NCI-H748 (cell line): ENCODE measurements around the gene CLK4.
"Not testable (repeated sequence)": the region's sequence is repeated elsewhere in the genome, so short reads cannot be mapped to it uniquely, and the experiment has no call there.

ENCODE experiments used
- DNase-seq: peaks from one replicate; lab custom pipeline; 2025; ENCODE audit not compliant: unreplicated experiment; lab: John Stamatoyannopoulos, UW

Gene CLK4

DNA sequence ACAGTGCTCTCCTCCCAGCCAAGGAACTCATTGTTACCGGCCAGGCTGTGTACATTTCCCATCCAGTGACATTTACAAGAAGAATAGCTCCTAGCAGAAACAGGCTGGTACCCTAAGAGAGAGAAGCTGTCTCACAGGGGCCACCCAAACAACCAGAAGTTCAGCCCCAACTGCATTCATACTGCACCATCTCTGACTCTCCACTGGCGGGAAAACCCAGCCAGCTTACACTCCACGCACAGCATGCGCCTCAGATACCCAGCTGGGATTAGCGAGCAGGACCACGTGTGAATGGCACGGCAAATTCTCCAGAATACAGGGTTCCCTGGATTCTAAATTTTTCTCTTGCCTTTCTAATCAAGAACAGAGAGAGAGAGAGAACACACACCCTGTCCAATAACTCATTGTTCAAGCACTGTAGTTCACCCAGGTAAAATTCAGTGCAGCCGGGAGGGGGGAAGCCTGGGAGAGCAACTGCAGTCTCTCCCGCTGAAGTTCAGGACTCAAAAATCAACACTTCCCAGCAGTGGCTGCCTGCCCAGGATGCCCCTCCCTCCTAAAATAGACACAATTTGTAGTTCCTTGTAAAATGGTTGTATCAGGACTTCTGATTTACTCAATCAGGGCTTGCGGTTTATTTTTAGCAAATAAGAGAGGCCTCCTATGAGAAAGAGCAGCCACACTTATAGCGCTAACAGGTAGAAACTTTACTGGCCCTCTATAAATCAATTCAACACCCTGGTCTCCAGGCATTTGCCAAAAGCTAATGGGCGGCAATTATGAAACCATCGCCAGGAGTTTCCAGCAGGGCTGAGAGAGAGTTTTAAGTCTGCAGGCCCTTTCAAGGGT lies 38.9 kb downstream of the CLK4 start:
- DNase-seq = peak; percentile 15

DNA sequence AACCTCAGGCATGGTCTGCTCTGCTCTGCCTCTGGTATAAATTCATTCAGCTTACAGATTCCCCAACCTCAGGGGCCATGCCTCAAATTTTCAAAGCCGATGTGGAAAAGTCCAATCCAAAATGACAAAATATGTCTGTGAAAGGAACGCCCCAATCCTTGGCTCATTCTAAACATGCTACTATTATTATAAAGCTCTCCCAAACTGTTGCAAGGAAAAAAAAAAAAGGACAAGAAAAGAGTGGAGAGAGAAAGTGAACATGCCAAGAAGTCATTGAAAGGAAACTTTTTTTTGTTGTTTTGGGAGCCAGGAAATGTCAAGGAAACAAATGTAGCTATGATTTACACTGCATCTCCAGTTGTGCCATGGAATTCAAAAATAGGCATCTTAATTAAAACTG lies 40.5 kb downstream of the CLK4 start:
- DNase-seq = no peak

- DNase-seq = not testable (repeated sequence)
Measured at GRCh38 chr5:178585421-178585820, 41.4 kb downstream of the CLK4 start.

- DNase-seq = no peak
Measured at GRCh38 chr5:178583279-178583678, 43.6 kb downstream of the CLK4 start.

DNA sequence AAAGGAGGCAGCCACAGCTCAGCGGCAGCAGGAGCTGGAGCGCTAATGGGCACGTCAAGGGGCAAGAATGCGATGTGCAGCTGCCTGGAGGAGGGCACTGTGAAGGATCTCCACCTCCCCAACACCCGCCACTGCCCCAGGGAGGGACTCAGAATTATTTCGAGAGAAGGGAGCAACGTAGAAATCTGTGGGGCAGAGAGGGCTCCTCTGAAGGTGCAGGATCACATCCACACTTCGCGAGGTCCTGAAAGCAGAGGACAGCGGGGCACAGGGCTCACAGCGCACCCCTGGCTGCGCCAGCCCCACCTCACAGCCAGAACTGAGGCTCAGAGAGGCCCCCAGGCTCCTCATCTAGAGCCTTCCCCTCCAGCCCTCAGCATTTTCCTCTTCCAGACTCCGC lies 44.6 kb downstream of the CLK4 start:
- DNase-seq = no peak

DNA sequence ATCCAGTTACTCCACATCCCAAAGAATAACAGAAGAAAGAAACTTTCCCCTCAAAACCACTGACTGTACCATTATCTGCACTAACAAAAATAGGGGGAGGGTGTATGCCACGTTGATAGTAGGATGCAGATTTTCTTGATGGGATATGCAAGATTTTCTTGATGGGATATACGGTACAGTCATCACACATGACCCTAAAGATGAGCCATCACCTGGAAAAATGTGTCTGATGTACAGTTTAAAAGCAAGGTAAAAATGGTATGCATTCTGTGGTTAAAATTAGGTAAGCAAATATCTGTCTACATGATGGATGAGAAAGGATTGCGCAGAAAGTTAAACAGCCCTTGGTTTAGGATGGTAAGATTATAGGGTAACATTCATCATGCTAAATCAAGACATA lies 45.2 kb downstream of the CLK4 start:
- DNase-seq = no peak

DNA sequence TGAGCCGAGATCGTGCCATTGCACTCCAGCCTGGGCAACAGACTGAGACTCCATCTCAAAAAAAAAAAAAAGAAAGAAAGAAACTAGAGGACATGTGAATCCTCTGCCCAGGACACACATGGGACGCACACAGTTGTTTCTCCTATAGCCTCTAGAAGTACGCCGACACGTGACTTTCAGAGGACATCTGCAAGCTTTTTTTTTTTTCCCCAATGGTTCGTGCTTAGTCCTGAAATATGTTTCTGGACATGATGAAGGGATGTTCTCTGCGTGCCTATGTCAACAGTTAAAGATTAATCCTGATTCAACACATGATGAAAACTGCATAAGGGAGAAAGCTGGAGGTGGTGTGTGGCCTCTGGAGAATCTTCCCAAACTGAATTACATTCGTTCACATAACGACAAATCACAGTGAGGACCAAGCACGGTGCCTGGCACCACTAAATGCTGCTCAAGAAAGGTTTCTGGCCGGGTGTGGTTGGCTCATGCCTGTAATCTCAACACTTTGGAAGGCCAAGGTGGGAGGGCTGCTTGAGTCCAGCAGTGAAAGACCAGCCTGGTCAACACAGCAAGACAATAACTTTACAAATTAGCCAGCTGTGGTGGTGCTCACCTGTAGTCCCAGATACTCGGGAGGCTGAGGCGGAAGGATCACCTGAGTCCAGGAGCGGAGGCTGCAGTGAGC lies 46.4 kb downstream of the CLK4 start:
- no peak for DNase-seq

DNA sequence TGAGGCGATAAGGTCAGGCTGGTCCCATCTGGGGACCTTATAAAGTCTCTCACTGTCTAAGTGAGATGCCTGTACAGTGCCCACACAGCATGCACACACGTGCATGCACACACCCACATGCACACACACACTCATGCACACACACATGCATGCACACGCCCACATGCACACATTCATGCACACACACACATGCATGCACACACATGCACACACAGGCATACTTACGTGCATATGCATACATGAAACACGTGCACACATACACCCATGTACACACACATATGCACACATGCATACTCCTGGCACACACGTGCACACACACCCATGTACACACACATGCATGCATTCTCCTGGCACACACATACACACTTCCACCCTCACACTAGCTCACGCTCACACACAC lies 48.9 kb downstream of the CLK4 start:
- DNase-seq = no peak

GRCh38 chr5:178577376-178577839 lies 49.4 kb downstream of the CLK4 start:
- no peak for DNase-seq

DNA sequence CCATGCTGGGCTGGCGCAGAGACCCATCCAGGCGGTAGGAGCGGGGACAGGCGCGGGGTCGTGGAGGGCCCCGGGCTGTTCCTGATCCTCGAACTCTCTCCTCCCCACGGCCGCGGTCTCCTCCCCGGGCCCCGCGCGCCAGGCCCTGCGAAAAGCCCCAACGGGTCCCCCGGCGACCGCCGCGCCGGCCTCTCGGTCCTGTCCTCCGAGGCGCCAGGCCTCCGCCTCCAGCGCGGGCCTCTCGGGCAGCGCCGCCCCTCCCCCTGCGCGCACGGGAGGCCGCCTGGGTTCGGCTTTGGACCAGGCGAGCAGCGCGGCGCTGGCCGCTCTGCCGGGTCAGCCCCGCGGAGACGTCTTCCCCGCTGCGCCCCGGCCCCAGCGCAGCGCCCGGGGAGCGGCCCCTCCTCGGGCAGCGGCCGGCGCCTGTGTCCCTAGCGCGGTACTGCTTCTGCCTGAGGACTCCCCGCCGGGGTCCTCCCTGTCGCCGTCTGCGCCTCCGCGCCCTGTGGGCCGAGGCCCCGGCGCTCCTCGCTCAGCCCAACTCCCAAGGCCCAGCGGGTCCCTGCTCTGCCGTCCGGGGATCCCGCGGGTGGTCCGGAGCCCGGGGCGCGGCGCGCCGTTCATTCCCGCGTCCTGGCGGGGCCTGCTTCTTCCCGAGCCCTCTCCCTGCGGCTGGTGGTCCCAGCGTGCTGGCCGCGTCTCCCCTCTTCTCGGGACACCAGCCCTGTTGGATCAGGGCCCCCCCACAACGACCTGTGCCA lies 50.1 kb downstream of the CLK4 start:
- DNase-seq = peak; percentile 11

- DNase-seq = no peak
Measured at GRCh38 chr5:178573216-178573615, 53.6 kb downstream of the CLK4 start.

- no peak for DNase-seq
Measured at GRCh38 chr5:178572617-178573016, 54.2 kb downstream of the CLK4 start.

- DNase-seq = no peak
Measured at GRCh38 chr5:178569485-178569884, 57.4 kb downstream of the CLK4 start.

DNA sequence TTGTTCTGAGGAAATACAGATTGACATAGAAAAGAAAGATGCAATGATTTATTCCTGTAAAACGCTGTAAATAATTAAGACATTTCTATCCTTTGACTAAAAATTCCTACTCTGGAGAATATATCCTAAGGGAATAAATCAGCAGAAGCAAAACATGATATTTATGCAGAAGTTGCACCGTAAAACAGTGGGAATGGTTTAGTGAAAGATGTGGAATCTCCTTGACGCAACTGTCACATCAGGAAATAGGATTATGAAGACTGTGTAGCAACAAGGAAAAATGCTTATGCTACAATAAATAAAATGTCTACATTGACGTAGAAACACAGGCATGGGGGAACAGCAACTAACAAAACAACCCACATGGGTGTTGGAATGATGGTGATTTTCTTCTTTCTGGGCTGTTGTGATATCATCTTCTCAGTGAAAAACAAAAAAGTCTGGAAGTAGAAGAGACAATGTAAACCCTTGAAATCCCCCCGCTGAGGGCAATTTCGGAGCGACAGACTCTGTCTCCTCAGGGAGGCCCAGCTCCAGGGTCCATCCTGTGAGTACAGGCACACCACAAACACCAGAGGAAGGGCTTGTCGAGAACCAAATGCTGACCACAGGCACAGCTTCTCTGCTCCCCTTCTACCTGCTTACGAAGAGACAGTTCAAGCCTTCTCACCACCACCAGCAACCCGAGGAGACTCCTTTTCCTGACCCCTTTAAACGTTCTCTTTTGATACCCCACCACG lies 61.9 kb downstream of the CLK4 start:
- DNase-seq = no peak

DNA sequence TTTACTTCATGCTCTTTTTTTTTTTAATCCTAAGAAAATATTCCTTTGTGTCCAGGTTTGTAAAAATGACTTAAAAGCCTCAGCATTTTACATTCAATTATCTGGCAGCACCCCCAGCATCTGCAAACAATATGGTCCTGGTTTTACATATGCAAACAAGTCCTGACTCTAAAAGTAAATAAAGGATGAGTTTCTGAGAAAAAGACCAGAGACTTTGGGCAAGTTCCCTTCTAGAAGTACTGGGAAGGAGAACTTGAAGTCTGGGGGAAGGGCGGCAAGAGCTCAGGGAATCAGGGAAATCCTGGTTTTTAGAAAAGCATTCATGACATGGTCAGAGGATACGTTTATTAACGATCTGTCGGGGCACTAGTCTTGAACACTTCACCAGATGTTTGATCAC lies 62.5 kb downstream of the CLK4 start:
- DNase-seq = no peak

DNA sequence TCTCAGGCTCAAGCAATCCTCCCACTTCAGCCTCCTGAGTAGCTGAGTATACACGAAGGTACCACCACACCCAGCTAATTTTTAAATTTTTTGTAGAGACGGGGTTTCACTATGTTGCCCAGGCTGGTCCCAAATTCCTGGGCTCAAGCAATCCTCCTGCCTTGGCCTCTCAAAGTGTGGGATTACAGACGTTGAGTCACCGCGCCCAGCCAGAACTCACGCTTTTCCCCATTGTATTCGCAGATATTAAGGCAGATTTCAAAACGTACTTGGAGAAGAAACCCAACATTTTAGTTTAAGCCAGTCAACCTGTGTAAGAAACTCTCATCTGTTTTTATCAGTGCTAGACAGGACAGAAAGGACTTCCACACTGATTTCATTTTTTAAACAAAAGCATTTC lies 63.2 kb downstream of the CLK4 start:
- no peak for DNase-seq

- DNase-seq = no peak
Measured at GRCh38 chr5:178561746-178562264, 65.0 kb downstream of the CLK4 start.

DNA sequence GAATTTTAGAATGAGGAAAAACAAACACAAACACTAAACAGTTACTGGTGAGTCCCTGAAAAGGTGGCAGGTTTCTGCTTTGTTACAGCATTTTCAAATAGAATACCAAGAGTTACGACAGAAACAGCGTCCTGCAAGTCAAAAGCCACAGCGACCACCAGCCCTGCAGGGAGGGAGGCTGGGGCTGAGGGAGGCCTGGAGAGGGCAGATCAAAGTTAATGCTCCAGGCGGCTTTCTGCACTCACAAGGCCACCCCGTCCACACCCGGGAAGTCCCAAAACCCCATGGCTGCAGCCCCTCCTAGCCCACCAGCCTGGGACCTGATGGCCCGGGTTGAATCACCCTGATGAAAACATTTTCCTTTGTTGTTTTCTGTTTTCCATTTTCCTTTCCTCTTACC lies 65.9 kb downstream of the CLK4 start:
- DNase-seq = no peak

DNA sequence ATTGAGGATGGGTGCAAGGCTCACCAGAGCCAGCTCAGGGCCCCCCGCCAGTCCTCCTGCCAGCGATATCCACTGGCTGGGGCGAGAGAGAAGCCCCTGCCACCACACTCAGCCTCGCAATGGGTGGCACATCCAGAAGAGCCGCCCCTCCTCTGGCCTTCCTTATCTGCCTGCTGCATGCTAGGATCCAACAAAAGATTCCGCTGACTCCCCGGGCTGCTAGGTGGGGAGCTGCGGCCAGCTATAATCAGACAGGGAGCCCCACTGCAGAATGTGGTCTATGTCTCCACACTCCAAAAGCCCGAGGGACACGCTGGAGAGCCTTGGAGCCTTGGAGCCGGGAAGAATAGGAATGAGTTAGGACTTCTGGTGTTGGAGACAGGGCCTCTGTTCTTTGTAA lies 69.4 kb downstream of the CLK4 start:
- no peak for DNase-seq

- DNase-seq = no peak
Measured at GRCh38 chr5:178555771-178556211, 71.1 kb downstream of the CLK4 start.

DNA sequence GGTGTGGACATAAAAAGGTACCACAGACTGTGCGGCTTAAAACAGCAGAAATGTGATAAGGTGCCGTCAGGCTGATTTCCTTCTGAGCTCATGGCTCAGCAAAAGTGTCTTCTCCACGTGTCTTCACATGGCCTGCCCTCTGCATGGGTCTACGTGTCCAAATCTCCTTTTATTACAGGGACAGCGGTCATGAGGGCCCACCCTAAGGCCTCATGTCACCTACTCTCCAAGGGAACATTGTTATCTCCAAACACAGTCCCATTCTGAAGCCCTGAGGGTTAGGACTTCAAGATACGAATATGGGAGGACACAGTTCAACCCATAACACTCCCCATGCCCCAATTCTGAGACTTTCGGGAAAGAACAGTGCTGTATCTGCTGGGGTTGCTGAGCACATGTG lies 71.8 kb downstream of the CLK4 start:
- DNase-seq = no peak
